Umbilical cord (tissue), 2 donors: ENCODE results near the gene FGD1. TPM values are rescaled to one million over a fixed set of nuclear protein-coding genes. Genes with fewer than 3 reads are reported as not detected.
"Not testable (repeated sequence)": the region's sequence is repeated elsewhere in the genome, so short reads cannot be mapped to it uniquely, and the experiment has no call there.

Experiments used
- DNase-seq: peaks from one replicate; pipeline ENCODE4 v3.0.0-alpha.2; 2015; ENCODE audit warnings: low spot score
- total RNA-seq: library from RNA; depleted of rRNA; stranded (reverse); fragments of >200 nt; gene quantifications from one replicate; pipeline ENCODE4 v1.2.3, GENCODE V29; 2014; ENCODE audit warnings: low replicate concordance; ENCODE audit not compliant: insufficient read depth

FGD1 gene
- 3.1 TPM for total RNA-seq

- DNase-seq = peak; percentile 72
Measured at GRCh38 chrX:54495814-54496516, at the start of gene FGD1. Gene FGD1, minus strand, starts transcription at chrX:54496234. Its CDS starts 802 bp downstream, at chrX:54495432.

GRCh38 chrX:54542239-54542638 lies 46.2 kb upstream of the FGD1 start:
- not testable (repeated sequence) for DNase-seq

- peak; percentile 47 for DNase-seq
Measured at GRCh38 chrX:54540289-54540688, 44.3 kb upstream of the FGD1 start.

- DNase-seq = no peak
Measured at GRCh38 chrX:54534271-54534670, 38.2 kb upstream of the FGD1 start.

GRCh38 chrX:54530357-54530900 lies 34.4 kb upstream of the FGD1 start:
- DNase-seq = no peak

- peak; percentile 87 for DNase-seq
Measured at GRCh38 chrX:54529552-54530356, 33.7 kb upstream of the FGD1 start, which contains the start of gene GNL3L. Gene GNL3L, plus strand, starts transcription at chrX:54530219. Its CDS starts 2,348 bp downstream, at chrX:54532567.

GRCh38 chrX:54529151-54529550 lies 33.1 kb upstream of the FGD1 start:
- no peak for DNase-seq

- DNase-seq = peak; percentile 41
Measured at GRCh38 chrX:54509400-54509799, 13.4 kb upstream of the FGD1 start.

GRCh38 chrX:54496936-54497335 lies 902 bp upstream of the FGD1 start:
- no peak for DNase-seq

- no peak for DNase-seq
Measured at GRCh38 chrX:54496517-54496852, 451 bp upstream of the FGD1 start.

- peak; percentile 12 for DNase-seq
Measured at GRCh38 chrX:54494989-54495813, 833 bp downstream of the FGD1 start.

GRCh38 chrX:54494166-54494988 lies 1.7 kb downstream of the FGD1 start:
- DNase-seq = no peak

GRCh38 chrX:54492340-54492739 lies 3.7 kb downstream of the FGD1 start:
- DNase-seq = peak; percentile 11

GRCh38 chrX:54489819-54490218 lies 6.2 kb downstream of the FGD1 start:
- DNase-seq = not testable (repeated sequence)

- DNase-seq = no peak
Measured at GRCh38 chrX:54484666-54485065, 11.4 kb downstream of the FGD1 start.

- no peak for DNase-seq
Measured at GRCh38 chrX:54483946-54484345, 12.1 kb downstream of the FGD1 start.

GRCh38 chrX:54482839-54483593 lies 13.0 kb downstream of the FGD1 start:
- peak; percentile 50 for DNase-seq

GRCh38 chrX:54479136-54480111 lies 16.6 kb downstream of the FGD1 start:
- DNase-seq = no peak
